Measurements from ENCODE around the gene KCTD2. TPM values are rescaled to one million over a fixed set of nuclear protein-coding genes. Genes with fewer than 3 reads are reported as not detected.
A peak's percentile ranks its signal among the peaks of the same experiment; 100 is the strongest.

Gene KCTD2
- total and polyA plus RNA-seq, 9 of the 15 experiments (the other 6 are each of a cell fraction or from before 2014, with no cell fraction given) = 1.7 to 32.9 (median 15.8) TPM

DNA sequence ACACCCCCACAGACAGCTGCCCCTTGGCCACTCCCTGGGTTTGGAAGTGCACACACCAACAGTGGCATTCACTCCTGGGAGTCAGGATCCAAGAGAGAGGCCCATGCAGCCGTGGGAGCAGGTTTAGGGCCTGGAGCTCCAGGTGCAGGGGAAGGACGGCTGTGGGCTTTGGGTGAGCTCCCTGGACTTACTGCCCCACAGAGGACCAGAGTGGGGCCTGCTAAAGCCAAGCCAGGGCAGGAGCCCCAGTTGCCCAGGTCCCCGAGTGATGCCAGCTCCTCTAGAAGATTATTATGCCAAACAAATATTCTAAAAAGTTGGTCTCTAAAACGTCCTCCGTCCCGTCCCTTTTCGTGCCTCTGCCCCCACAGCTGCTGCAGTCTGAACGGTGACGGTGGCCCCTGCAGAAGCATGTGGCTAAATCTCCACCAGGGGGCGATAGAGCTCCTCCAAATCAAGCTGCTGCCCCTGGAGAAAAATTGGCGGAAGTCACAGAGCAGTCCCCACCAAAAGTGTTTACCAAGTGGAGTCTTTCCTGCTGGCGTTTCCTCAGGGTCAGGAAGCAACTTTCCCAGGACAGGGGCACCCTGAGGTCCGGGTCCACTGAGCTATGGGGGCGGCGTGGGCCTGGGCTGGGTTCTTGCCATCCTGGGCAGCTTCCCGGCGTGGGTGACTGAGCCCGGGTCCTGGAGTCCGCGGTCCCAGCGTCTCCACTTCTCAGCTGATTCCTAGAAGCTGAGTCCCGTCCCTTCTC is 67.0 kb downstream of the KCTD2 start (continued):
- TF ChIP-seq, protein P1, sequence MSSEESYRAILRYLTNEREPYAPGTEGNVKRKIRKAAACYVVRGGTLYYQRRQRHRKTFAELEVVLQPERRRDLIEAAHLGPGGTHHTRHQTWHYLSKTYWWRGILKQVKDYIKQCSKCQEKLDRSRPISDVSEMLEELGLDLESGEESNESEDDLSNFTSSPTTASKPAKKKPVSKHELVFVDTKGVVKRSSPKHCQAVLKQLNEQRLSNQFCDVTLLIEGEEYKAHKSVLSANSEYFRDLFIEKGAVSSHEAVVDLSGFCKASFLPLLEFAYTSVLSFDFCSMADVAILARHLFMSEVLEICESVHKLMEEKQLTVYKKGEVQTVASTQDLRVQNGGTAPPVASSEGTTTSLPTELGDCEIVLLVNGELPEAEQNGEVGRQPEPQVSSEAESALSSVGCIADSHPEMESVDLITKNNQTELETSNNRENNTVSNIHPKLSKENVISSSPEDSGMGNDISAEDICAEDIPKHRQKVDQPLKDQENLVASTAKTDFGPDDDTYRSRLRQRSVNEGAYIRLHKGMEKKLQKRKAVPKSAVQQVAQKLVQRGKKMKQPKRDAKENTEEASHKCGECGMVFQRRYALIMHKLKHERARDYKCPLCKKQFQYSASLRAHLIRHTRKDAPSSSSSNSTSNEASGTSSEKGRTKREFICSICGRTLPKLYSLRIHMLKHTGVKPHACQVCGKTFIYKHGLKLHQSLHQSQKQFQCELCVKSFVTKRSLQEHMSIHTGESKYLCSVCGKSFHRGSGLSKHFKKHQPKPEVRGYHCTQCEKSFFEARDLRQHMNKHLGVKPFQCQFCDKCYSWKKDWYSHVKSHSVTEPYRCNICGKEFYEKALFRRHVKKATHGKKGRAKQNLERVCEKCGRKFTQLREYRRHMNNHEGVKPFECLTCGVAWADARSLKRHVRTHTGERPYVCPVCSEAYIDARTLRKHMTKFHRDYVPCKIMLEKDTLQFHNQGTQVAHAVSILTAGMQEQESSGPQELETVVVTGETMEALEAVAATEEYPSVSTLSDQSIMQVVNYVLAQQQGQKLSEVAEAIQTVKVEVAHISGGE (CRISPR knock-in tag; IDR thresholded peaks at IDR 0.05) = peak in 1 of 3 experiments; percentile 50; a peak in 1 of 6 replicates
- peak; percentile 72 for TF ChIP-seq ETV1 (tag; conservative IDR thresholded peaks at IDR 0.05; ENCODE audit: low read depth)
- TF ChIP-seq HDAC6 (IDR thresholded peaks at IDR 0.05; ENCODE audit: low read depth, low read length) = no peak
- no peak for TF ChIP-seq CHCHD3 (CRISPR knock-in tag; IDR thresholded peaks at IDR 0.05)
- TF ChIP-seq ETS2 (tag; IDR thresholded peaks at IDR 0.05; ENCODE audit: borderline replicate concordance, poor library complexity, severe bottlenecking) = no peak
- TF ChIP-seq RBM17 (IDR thresholded peaks at IDR 0.05; ENCODE audit: borderline replicate concordance, low read depth, low read length) = no peak
- TF ChIP-seq SIN3A (IDR thresholded peaks at IDR 0.05; ENCODE audit: borderline replicate concordance in 2 of 2, control insufficient read depth in 1 of 2, low read depth in 2 of 2, low read length in 2 of 2) = 0 out of 4 replicates have a peak, but pooled peaks of 1 of the 2 experiments have one; percentile 19
- TF ChIP-seq SAP30 (IDR thresholded peaks at IDR 0.05; ENCODE audit: borderline replicate concordance, insufficient read depth, low read depth, low read length, poor library complexity, severe bottlenecking) = peak; percentile 34
- TF ChIP-seq MEIS2 (IDR thresholded peaks at IDR 0.05; ENCODE audit: partially characterized antibody) = no peak
- TF ChIP-seq SRSF9 (IDR thresholded peaks at IDR 0.05; ENCODE audit: borderline replicate concordance, low read depth, low read length) = no peak
- no peak for TF ChIP-seq ZNF408 (CRISPR knock-in tag; IDR thresholded peaks at IDR 0.05; ENCODE audit: low read depth)
- TF ChIP-seq RBBP5 (IDR thresholded peaks at IDR 0.05; ENCODE audit: borderline replicate concordance, insufficient read depth, low read length, poor library complexity, severe bottlenecking) = no peak
- no peak for TF ChIP-seq ZNF699 (CRISPR knock-in tag; IDR thresholded peaks at IDR 0.05; ENCODE audit: insufficient replicate concordance)
- no peak for TF ChIP-seq ZBTB49 (CRISPR knock-in tag; IDR thresholded peaks at IDR 0.05; ENCODE audit: borderline replicate concordance)
- TF ChIP-seq CC2D1A (IDR thresholded peaks at IDR 0.05) = peak; percentile 77
- TF ChIP-seq ZFPM2 (CRISPR knock-in tag; IDR thresholded peaks at IDR 0.05) = no peak
- TF ChIP-seq FOXA3 (CRISPR knock-in tag; conservative IDR thresholded peaks at IDR 0.05 in 1 of 2, IDR thresholded peaks at IDR 0.05 in 1 of 2) = no peak; a peak in 1 of 4 replicates
- TF ChIP-seq ZFP30 (CRISPR knock-in tag; IDR thresholded peaks at IDR 0.05; ENCODE audit: borderline replicate concordance) = no peak
- TF ChIP-seq HNRNPH1 (optimal IDR thresholded peaks at IDR 0.05; ENCODE audit: low read depth, low read length) = no peak
- TF ChIP-seq ZBTB1 (CRISPR knock-in tag; IDR thresholded peaks at IDR 0.05; ENCODE audit: borderline replicate concordance, low read depth) = no peak
